Measurements from ENCODE around the gene SYNE2. TPM values are rescaled to one million over a fixed set of nuclear protein-coding genes. Genes with fewer than 3 reads are reported as not detected.
A peak's percentile ranks its signal among the peaks of the same experiment; 100 is the strongest.

The SYNE2 gene
- total RNA-seq, 1 donor = 10.1 TPM

GRCh38 chr14:63922696-63923421, 70.1 kb downstream of the SYNE2 start:
- Histone ChIP-seq H3K36me3 (ENCODE audit: insufficient read depth, low read length) (no peaks in the 10 kb centered on the region), H3K4me1 (ENCODE audit: insufficient read depth, low read length) (no peaks in the 10 kb centered on the region), H3K4me3 (ENCODE audit: insufficient read depth, low read length) (no peak overlapping the region), H3K79me2 (ENCODE audit: insufficient read depth, low read length) (no peaks in the 10 kb centered on the region), H3K27ac (ENCODE audit: low read depth, low read length) (peak overlapping the region; percentile 5), H3K9me3 (ENCODE audit: low read depth, low read length) (no peaks in the 10 kb centered on the region), H4K20me1 (ENCODE audit: insufficient read depth, low read length) (no peaks in the 10 kb centered on the region), H3K4me2 (ENCODE audit: insufficient read depth, low read length) (peak overlapping the region; percentile 7), H2AFZ (ENCODE audit: low read length) (no peak overlapping the region), H3K27me3 (ENCODE audit: insufficient read depth, low read length) (no peaks in the 10 kb centered on the region)
- TF ChIP-seq CTCF (IDR thresholded peaks at IDR 0.05; ENCODE audit: extremely low read depth, low read depth, low read length) = no peak
- DNase-seq (ENCODE audit: insufficient read length, low spot score, missing footprints) = peak; percentile 48

- H3K27ac ChIP-seq (ENCODE audit: low read depth, low read length) = peak overlapping the region; percentile 5
- no peak overlapping the region for H2AFZ ChIP-seq (ENCODE audit: low read length)
- H3K27me3 ChIP-seq (ENCODE audit: insufficient read depth, low read length) = no peaks in the 10 kb centered on the region
- H3K36me3 ChIP-seq (ENCODE audit: insufficient read depth, low read length) = no peaks in the 10 kb centered on the region
- H3K4me1 ChIP-seq (ENCODE audit: insufficient read depth, low read length) = no peaks in the 10 kb centered on the region
- no peak for DNase-seq (ENCODE audit: insufficient read length, low spot score, missing footprints)
- no peak for TF ChIP-seq CTCF (IDR thresholded peaks at IDR 0.05; ENCODE audit: extremely low read depth, low read depth, low read length)
- H3K9me3 ChIP-seq (ENCODE audit: low read depth, low read length) = no peaks in the 10 kb centered on the region
- no peak overlapping the region for H3K4me3 ChIP-seq (ENCODE audit: insufficient read depth, low read length)
- H3K4me2 ChIP-seq (ENCODE audit: insufficient read depth, low read length) = peak overlapping the region; percentile 7
- H4K20me1 ChIP-seq (ENCODE audit: insufficient read depth, low read length) = no peaks in the 10 kb centered on the region
- H3K79me2 ChIP-seq (ENCODE audit: insufficient read depth, low read length) = no peaks in the 10 kb centered on the region
These were observed 70.6 kb downstream of the SYNE2 start for GRCh38 chr14:63923422-63923752.

GRCh38 chr14:63924375-63924774, 71.6 kb downstream of the SYNE2 start:
- Histone ChIP-seq H4K20me1 (ENCODE audit: insufficient read depth, low read length) (no peaks in the 10 kb centered on the region), H3K79me2 (ENCODE audit: insufficient read depth, low read length) (no peaks in the 10 kb centered on the region), H3K27me3 (ENCODE audit: insufficient read depth, low read length) (no peaks in the 10 kb centered on the region), H2AFZ (ENCODE audit: low read length) (no peak overlapping the region), H3K36me3 (ENCODE audit: insufficient read depth, low read length) (no peaks in the 10 kb centered on the region), H3K4me3 (ENCODE audit: insufficient read depth, low read length) (no peak overlapping the region), H3K4me1 (ENCODE audit: insufficient read depth, low read length) (no peaks in the 10 kb centered on the region), H3K9me3 (ENCODE audit: low read depth, low read length) (no peaks in the 10 kb centered on the region), H3K27ac (ENCODE audit: low read depth, low read length) (no peak overlapping the region), H3K4me2 (ENCODE audit: insufficient read depth, low read length) (no peak overlapping the region)
- no peak for DNase-seq (ENCODE audit: insufficient read length, low spot score, missing footprints)
- TF ChIP-seq CTCF (IDR thresholded peaks at IDR 0.05; ENCODE audit: extremely low read depth, low read depth, low read length) = no peak

GRCh38 chr14:63926641-63927040, 73.8 kb downstream of the SYNE2 start:
- Histone ChIP-seq H3K79me2 (ENCODE audit: insufficient read depth, low read length) (no peaks in the 10 kb centered on the region), H3K27me3 (ENCODE audit: insufficient read depth, low read length) (no peaks in the 10 kb centered on the region)
- no peak for TF ChIP-seq CTCF (IDR thresholded peaks at IDR 0.05; ENCODE audit: extremely low read depth, low read depth, low read length)

More at GRCh38 chr14:63926641-63927040, 73.8 kb downstream of the SYNE2 start:
- Histone ChIP-seq H3K9me3 (ENCODE audit: low read depth, low read length) (no peaks in the 10 kb centered on the region), H4K20me1 (ENCODE audit: insufficient read depth, low read length) (no peaks in the 10 kb centered on the region), H2AFZ (ENCODE audit: low read length) (no peak overlapping the region), H3K4me2 (ENCODE audit: insufficient read depth, low read length) (no peak overlapping the region), H3K4me1 (ENCODE audit: insufficient read depth, low read length) (no peaks in the 10 kb centered on the region), H3K4me3 (ENCODE audit: insufficient read depth, low read length) (no peak overlapping the region), H3K27ac (ENCODE audit: low read depth, low read length) (no peak overlapping the region), H3K36me3 (ENCODE audit: insufficient read depth, low read length) (no peaks in the 10 kb centered on the region)
- no peak for DNase-seq (ENCODE audit: insufficient read length, low spot score, missing footprints)
